ENCODE measurements around the gene RCOR2. TPM values are rescaled to one million over a fixed set of nuclear protein-coding genes. Genes with fewer than 3 reads are reported as not detected.

The RCOR2 gene
- polyA plus RNA-seq, 1 donor from 2014 or later: 41.5 TPM

- no peaks in the 10 kb centered on the region for H3F3A ChIP-seq (ENCODE audit: insufficient read depth, low read length, poor library complexity, severe bottlenecking)
- H3K36me3 ChIP-seq (ENCODE audit: insufficient read depth, low read length): peaks cover 6% of the 10 kb centered on the region
- H3K79me2 ChIP-seq (replicated peaks; ENCODE audit: insufficient read depth, low read length): peaks cover 13% of the 10 kb centered on the region
- no peak overlapping the region for H3K4me3 ChIP-seq (ENCODE audit: low read length)
- TF ChIP-seq EZH2 (IDR thresholded peaks at IDR 0.05; ENCODE audit: borderline replicate concordance, insufficient read depth, low read length, poor library complexity, severe bottlenecking): no peak
- TF ChIP-seq, protein P1, sequence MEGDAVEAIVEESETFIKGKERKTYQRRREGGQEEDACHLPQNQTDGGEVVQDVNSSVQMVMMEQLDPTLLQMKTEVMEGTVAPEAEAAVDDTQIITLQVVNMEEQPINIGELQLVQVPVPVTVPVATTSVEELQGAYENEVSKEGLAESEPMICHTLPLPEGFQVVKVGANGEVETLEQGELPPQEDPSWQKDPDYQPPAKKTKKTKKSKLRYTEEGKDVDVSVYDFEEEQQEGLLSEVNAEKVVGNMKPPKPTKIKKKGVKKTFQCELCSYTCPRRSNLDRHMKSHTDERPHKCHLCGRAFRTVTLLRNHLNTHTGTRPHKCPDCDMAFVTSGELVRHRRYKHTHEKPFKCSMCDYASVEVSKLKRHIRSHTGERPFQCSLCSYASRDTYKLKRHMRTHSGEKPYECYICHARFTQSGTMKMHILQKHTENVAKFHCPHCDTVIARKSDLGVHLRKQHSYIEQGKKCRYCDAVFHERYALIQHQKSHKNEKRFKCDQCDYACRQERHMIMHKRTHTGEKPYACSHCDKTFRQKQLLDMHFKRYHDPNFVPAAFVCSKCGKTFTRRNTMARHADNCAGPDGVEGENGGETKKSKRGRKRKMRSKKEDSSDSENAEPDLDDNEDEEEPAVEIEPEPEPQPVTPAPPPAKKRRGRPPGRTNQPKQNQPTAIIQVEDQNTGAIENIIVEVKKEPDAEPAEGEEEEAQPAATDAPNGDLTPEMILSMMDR (IDR thresholded peaks at IDR 0.05; ENCODE audit: poor library complexity, severe bottlenecking): no peak
- TF ChIP-seq REST (IDR thresholded peaks at IDR 0.05; ENCODE audit: borderline replicate concordance): no peak
- no peak for TF ChIP-seq SMC3 (conservative IDR thresholded peaks at IDR 0.05; ENCODE audit: poor library complexity)
- no peak for TF ChIP-seq MXI1 (conservative IDR thresholded peaks at IDR 0.05; ENCODE audit: poor library complexity, severe bottlenecking)
- TF ChIP-seq TAF1 (IDR thresholded peaks at IDR 0.05; ENCODE audit: low read depth): no peak
- no peak for TF ChIP-seq POLR2AphosphoS5 (IDR thresholded peaks at IDR 0.05)
- TF ChIP-seq EP300 (conservative IDR thresholded peaks at IDR 0.05; ENCODE audit: poor library complexity, severe bottlenecking): no peak
- no peak for TF ChIP-seq RAD21 (conservative IDR thresholded peaks at IDR 0.05)
- H3K4me2 ChIP-seq (ENCODE audit: low read length): no peak overlapping the region
- no peaks in the 10 kb centered on the region for H3K9me2 ChIP-seq (ENCODE audit: insufficient read depth, low read length)
- no peak overlapping the region for H3K27ac ChIP-seq (ENCODE audit: low read length)
- H2AFZ ChIP-seq (ENCODE audit: low read depth, low read length): no peak overlapping the region
- H3K27me3 ChIP-seq (ENCODE audit: insufficient read depth, low read depth, low read length): no peaks in the 10 kb centered on the region
- H4K20me1 ChIP-seq (ENCODE audit: insufficient read depth): peaks cover 2% of the 10 kb centered on the region
- H3K9me3 ChIP-seq (ENCODE audit: low read length): no peaks in the 10 kb centered on the region
- no peak overlapping the region for H3K9ac ChIP-seq (ENCODE audit: low read length)
These were observed 7.1 kb downstream of the RCOR2 start for GRCh38 chr11:63909591-63910506.

- Histone ChIP-seq H2AFZ (ENCODE audit: low read depth, low read length) (no peak overlapping the region), H3K9me3 (ENCODE audit: low read length) (no peaks in the 10 kb centered on the region), H3K9me2 (ENCODE audit: insufficient read depth, low read length) (no peaks in the 10 kb centered on the region), H3K27me3 (ENCODE audit: insufficient read depth, low read depth, low read length) (no peaks in the 10 kb centered on the region), H3K79me2 (replicated peaks; ENCODE audit: insufficient read depth, low read length) (peaks cover 6% of the 10 kb centered on the region), H3K9ac (ENCODE audit: low read length) (no peak overlapping the region), H3K27ac (ENCODE audit: low read length) (no peak overlapping the region), H3F3A (ENCODE audit: insufficient read depth, low read length, poor library complexity, severe bottlenecking) (no peaks in the 10 kb centered on the region), H4K20me1 (ENCODE audit: insufficient read depth) (no peaks in the 10 kb centered on the region), H3K4me3 (ENCODE audit: low read length) (no peak overlapping the region), H3K4me2 (ENCODE audit: low read length) (no peak overlapping the region), H3K36me3 (ENCODE audit: insufficient read depth, low read length) (peaks cover under 1% of the 10 kb centered on the region)
- no peak for TF ChIP-seq POLR2AphosphoS5 (IDR thresholded peaks at IDR 0.05)
- no peak for TF ChIP-seq EZH2 (IDR thresholded peaks at IDR 0.05; ENCODE audit: borderline replicate concordance, insufficient read depth, low read length, poor library complexity, severe bottlenecking)
- TF ChIP-seq, protein P1 (IDR thresholded peaks at IDR 0.05; ENCODE audit: poor library complexity, severe bottlenecking): no peak
- TF ChIP-seq RAD21 (conservative IDR thresholded peaks at IDR 0.05): no peak
- TF ChIP-seq REST (IDR thresholded peaks at IDR 0.05; ENCODE audit: borderline replicate concordance): no peak
- no peak for TF ChIP-seq EP300 (conservative IDR thresholded peaks at IDR 0.05; ENCODE audit: poor library complexity, severe bottlenecking)
- no peak for TF ChIP-seq MXI1 (conservative IDR thresholded peaks at IDR 0.05; ENCODE audit: poor library complexity, severe bottlenecking)
- no peak for TF ChIP-seq TAF1 (IDR thresholded peaks at IDR 0.05; ENCODE audit: low read depth)
- TF ChIP-seq SMC3 (conservative IDR thresholded peaks at IDR 0.05; ENCODE audit: poor library complexity): no peak
These were observed 8.1 kb downstream of the RCOR2 start for GRCh38 chr11:63908631-63909401.

Measured in neural cell (in vitro differentiated cells).